Measurements from ENCODE around the gene RASAL2. TPM values are rescaled to one million over a fixed set of nuclear protein-coding genes. Genes with fewer than 3 reads are reported as not detected.

RASAL2 gene
- total and polyA plus RNA-seq, 2 donors (not counting 1 experiment from before 2014, with no cell fraction given), result 0.12 TPM; not detected in 1

- no peak for TF ChIP-seq EZH2 (IDR thresholded peaks at IDR 0.05; ENCODE audit: borderline replicate concordance, insufficient read depth, low read depth, low read length, poor library complexity, severe bottlenecking)
- TF ChIP-seq, protein P1, sequence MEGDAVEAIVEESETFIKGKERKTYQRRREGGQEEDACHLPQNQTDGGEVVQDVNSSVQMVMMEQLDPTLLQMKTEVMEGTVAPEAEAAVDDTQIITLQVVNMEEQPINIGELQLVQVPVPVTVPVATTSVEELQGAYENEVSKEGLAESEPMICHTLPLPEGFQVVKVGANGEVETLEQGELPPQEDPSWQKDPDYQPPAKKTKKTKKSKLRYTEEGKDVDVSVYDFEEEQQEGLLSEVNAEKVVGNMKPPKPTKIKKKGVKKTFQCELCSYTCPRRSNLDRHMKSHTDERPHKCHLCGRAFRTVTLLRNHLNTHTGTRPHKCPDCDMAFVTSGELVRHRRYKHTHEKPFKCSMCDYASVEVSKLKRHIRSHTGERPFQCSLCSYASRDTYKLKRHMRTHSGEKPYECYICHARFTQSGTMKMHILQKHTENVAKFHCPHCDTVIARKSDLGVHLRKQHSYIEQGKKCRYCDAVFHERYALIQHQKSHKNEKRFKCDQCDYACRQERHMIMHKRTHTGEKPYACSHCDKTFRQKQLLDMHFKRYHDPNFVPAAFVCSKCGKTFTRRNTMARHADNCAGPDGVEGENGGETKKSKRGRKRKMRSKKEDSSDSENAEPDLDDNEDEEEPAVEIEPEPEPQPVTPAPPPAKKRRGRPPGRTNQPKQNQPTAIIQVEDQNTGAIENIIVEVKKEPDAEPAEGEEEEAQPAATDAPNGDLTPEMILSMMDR (IDR thresholded peaks at IDR 0.05), result no peak
- no peaks in the 10 kb centered on the region for H3K4me1 ChIP-seq (ENCODE audit: control insufficient read depth in 2 of 2, insufficient read depth in 2 of 2, low read length in 2 of 2)
- H3K27ac Mint-ChIP-seq, result no peak overlapping the region
- H3K27ac ChIP-seq (ENCODE audit: low read length in 2 of 2), result no peak overlapping the region
- intact Hi-C loops (cut with micrococcal nuclease), result no loop called here
- H3K36me3 ChIP-seq (replicated peaks in 1 of 2; ENCODE audit: control extremely low read depth in 1 of 2, control insufficient read depth in 1 of 2, extremely low read depth in 1 of 2, insufficient read depth in 2 of 2, low read length in 1 of 2), result no peaks in the 10 kb centered on the region
- no peaks in the 10 kb centered on the region for H3K4me1 Mint-ChIP-seq
- no peak overlapping the region for H3K9ac ChIP-seq (ENCODE audit: low read length)
- H3K4me2 ChIP-seq (replicated peaks; ENCODE audit: low read depth, low read length, poor library complexity, severe bottlenecking), result no peak overlapping the region
- POLR2A ChIA-PET, result no interaction called here
- no peak overlapping the region for H3K4me3 Mint-ChIP-seq
- H3K27me3 Mint-ChIP-seq, result peaks cover 38% of the 10 kb centered on the region
- no peak overlapping the region for H2AFZ ChIP-seq (ENCODE audit: insufficient read depth, low read depth, low read length, poor library complexity, severe bottlenecking)
- DNase-seq, result no peak
- peaks cover 0 to 3% (median 0%) of the 10 kb centered on the region in 3 donors for H3K9me3 ChIP-seq (ENCODE audit: control extremely low read depth in 1 of 3, control insufficient read depth in 2 of 3, insufficient read depth in 1 of 3, low read length in 2 of 3)
- H3K79me2 ChIP-seq (ENCODE audit: control insufficient read depth, insufficient read depth, low read length), result no peaks in the 10 kb centered on the region
- peaks cover 0 to 12% (median 6%) of the 10 kb centered on the region in 4 experiments for H3K27me3 ChIP-seq (replicated peaks in 1 of 4; ENCODE audit: control extremely low read depth in 1 of 4, control insufficient read depth in 3 of 4, insufficient read depth in 4 of 4, low read length in 3 of 4)
- H4K20me1 ChIP-seq (ENCODE audit: control insufficient read depth, insufficient read depth, low read length, poor library complexity, severe bottlenecking), result no peaks in the 10 kb centered on the region
- WGBS (ENCODE audit: insufficient coverage), result 83% methylated on average over 1 of the region's 3 CpGs
- no peak overlapping the region for H3K4me3 ChIP-seq (ENCODE audit: control extremely low read depth in 1 of 5, extremely low read depth in 1 of 5, insufficient read depth in 1 of 5, low read depth in 2 of 5, low read length in 4 of 5)
- CTCF ChIA-PET, result no interaction called here
- ATAC-seq (ENCODE audit: low read depth), result no peak
- no peaks in the 10 kb centered on the region for H3K9me3 Mint-ChIP-seq (ENCODE audit: insufficient read depth)
These were observed 7.6 kb upstream of the RASAL2 start for GRCh38 chr1:178086294-178086693.

DNA sequence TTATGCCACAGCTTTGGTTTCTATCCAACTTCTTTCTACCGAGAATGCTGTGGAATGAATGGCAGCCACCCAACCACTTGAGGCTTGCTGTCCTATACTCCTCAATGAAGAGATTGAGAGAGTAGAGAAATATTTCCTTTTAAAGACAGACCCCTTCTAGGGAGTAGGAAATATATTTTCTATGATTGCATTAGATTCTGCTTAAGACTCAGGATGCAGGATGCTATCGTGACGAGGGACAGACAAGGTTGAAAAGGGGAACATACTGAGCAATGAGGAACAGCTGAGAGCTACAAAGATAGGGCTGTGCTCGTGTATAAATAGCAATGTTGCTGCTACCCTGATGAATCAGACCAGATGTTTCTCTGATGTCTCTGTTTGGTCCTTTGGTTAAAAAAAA, 7.1 kb upstream of the RASAL2 start:
- CTCF ChIA-PET, result no interaction called here
- no peaks in the 10 kb centered on the region for H3K36me3 ChIP-seq (replicated peaks in 1 of 2; ENCODE audit: control extremely low read depth in 1 of 2, control insufficient read depth in 1 of 2, extremely low read depth in 1 of 2, insufficient read depth in 2 of 2, low read length in 1 of 2)
- POLR2A ChIA-PET, result no interaction called here
- H3K4me3 ChIP-seq (ENCODE audit: control extremely low read depth in 1 of 5, extremely low read depth in 1 of 5, insufficient read depth in 1 of 5, low read depth in 2 of 5, low read length in 4 of 5), result no peak overlapping the region
- peaks cover 0 to 3% (median 0%) of the 10 kb centered on the region in 3 donors for H3K9me3 ChIP-seq (ENCODE audit: control extremely low read depth in 1 of 3, control insufficient read depth in 2 of 3, insufficient read depth in 1 of 3, low read length in 2 of 3)
- Mint-ChIP-seq H3K9me3 (ENCODE audit: insufficient read depth) (no peaks in the 10 kb centered on the region), H3K27me3 (peaks cover 43% of the 10 kb centered on the region), H3K4me3 (no peak overlapping the region), H3K4me1 (no peaks in the 10 kb centered on the region), H3K27ac (no peak overlapping the region)
- H3K4me2 ChIP-seq (replicated peaks; ENCODE audit: low read depth, low read length, poor library complexity, severe bottlenecking), result no peak overlapping the region
- DNase-seq (no peak), ATAC-seq (ENCODE audit: low read depth) (no peak)
- H3K4me1 ChIP-seq (ENCODE audit: control insufficient read depth in 2 of 2, insufficient read depth in 2 of 2, low read length in 2 of 2), result no peaks in the 10 kb centered on the region
- no peak overlapping the region for H3K27ac ChIP-seq (ENCODE audit: low read length in 2 of 2)
- TF ChIP-seq, protein P1 (IDR thresholded peaks at IDR 0.05), result no peak
- no peak for TF ChIP-seq EZH2 (IDR thresholded peaks at IDR 0.05; ENCODE audit: borderline replicate concordance, insufficient read depth, low read depth, low read length, poor library complexity, severe bottlenecking)
- no peak overlapping the region for H2AFZ ChIP-seq (ENCODE audit: insufficient read depth, low read depth, low read length, poor library complexity, severe bottlenecking)
- no peaks in the 10 kb centered on the region for H3K79me2 ChIP-seq (ENCODE audit: control insufficient read depth, insufficient read depth, low read length)
- no peaks in the 10 kb centered on the region for H4K20me1 ChIP-seq (ENCODE audit: control insufficient read depth, insufficient read depth, low read length, poor library complexity, severe bottlenecking)
- H3K9ac ChIP-seq (ENCODE audit: low read length), result no peak overlapping the region
- peaks cover 0 to 15% (median 8%) of the 10 kb centered on the region in 4 experiments for H3K27me3 ChIP-seq (replicated peaks in 1 of 4; ENCODE audit: control extremely low read depth in 1 of 4, control insufficient read depth in 3 of 4, insufficient read depth in 4 of 4, low read length in 3 of 4)
- 0% methylated on average over 3 of the region's 4 CpGs for WGBS (ENCODE audit: insufficient coverage)
- intact Hi-C loops (cut with micrococcal nuclease), result no loop called here
